ENCODE measurements around the gene CNST. TPM values are rescaled to one million over a fixed set of nuclear protein-coding genes. Genes with fewer than 3 reads are reported as not detected.

CNST gene
- total and polyA plus RNA-seq, 2 of the 13 experiments (the other 11 are each of a cell fraction or from before 2014, with no cell fraction given) = 6.3 to 12.4 TPM

GRCh38 chr1:246591958-246592357, 25.7 kb downstream of the CNST start:
- CTCF ChIA-PET (ENCODE audit: low intra/inter-chr PET ratio, low total read pairs) = no interaction called here
- H3K9me3 ChIP-seq (ENCODE audit: low read length) = no peaks in the 10 kb centered on the region
- no peak overlapping the region for H3K27ac ChIP-seq (ENCODE audit: extremely low read length, insufficient read depth, low read length)
- no peak for TF ChIP-seq POLR2AphosphoS5 (IDR thresholded peaks at IDR 0.05; ENCODE audit: low read depth, low read length)
- no peak for TF ChIP-seq BHLHE40 (IDR thresholded peaks at IDR 0.05; ENCODE audit: low read length)
- no peak for TF ChIP-seq NFE2 (CRISPR knock-in tag; IDR thresholded peaks at IDR 0.05)
- no peak for TF ChIP-seq SYNCRIP (IDR thresholded peaks at IDR 0.05; ENCODE audit: insufficient read depth, low read depth, low read length)
- TF ChIP-seq ZNF720 (CRISPR knock-in tag; IDR thresholded peaks at IDR 0.05) = no peak
- TF ChIP-seq FOXO1 (CRISPR knock-in tag; IDR thresholded peaks at IDR 0.05) = no peak
- no peak for TF ChIP-seq CBFB (CRISPR knock-in tag; IDR thresholded peaks at IDR 0.05)
- TF ChIP-seq XBP1 (CRISPR knock-in tag; IDR thresholded peaks at IDR 0.05) = no peak
- TF ChIP-seq, protein P1, sequence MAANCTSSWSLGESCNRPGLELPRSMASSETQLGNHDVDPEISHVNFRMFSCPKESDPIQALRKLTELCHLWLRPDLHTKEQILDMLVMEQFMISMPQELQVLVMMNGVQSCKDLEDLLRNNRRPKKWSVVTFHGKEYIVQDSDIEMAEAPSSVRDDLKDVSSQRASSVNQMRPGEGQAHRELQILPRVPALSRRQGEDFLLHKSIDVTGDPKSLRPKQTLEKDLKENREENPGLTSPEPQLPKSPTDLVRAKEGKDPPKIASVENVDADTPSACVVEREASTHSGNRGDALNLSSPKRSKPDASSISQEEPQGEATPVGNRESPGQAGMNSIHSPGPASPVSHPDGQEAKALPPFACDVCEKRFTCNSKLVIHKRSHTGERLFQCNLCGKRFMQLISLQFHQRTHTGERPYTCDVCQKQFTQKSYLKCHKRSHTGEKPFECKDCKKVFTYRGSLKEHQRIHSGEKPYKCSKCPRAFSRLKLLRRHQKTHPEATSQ (CRISPR knock-in tag; IDR thresholded peaks at IDR 0.05; ENCODE audit: borderline replicate concordance) = no peak
- no peak for TF ChIP-seq BATF2 (CRISPR knock-in tag; IDR thresholded peaks at IDR 0.05)
- DNase-seq (ENCODE audit: low spot score) (no peak), FAIRE-seq (no peak), ATAC-seq (no peak)
- POLR2A ChIA-PET = no interaction called here
- intact Hi-C loops (cut with micrococcal nuclease; ENCODE audit: unreplicated experiment) = no loop called here
- H4K20me1 ChIP-seq (ENCODE audit: insufficient read depth, low read length) = no peaks in the 10 kb centered on the region
- H3K36me3 ChIP-seq (replicated peaks in 1 of 2; ENCODE audit: control insufficient read depth in 1 of 2, insufficient read depth in 2 of 2, low read length in 2 of 2) = peaks cover 3 to 15% of the 10 kb centered on the region in 2 experiments; a peak in 4 of 5 replicates
- H2AFZ ChIP-seq (ENCODE audit: low read length) = no peak overlapping the region
- no TSS peak for BruUV-seq (replicated peaks)
- no peaks in the 10 kb centered on the region for H3K27me3 ChIP-seq (ENCODE audit: control insufficient read depth in 1 of 2, insufficient read depth in 2 of 2, low read length in 2 of 2)
- WGBS (ENCODE audit: low lambda C conversion rate) = 95% methylated on average over 13 of the region's 13 CpGs
- peaks cover 15% of the 10 kb centered on the region for H3K4me1 ChIP-seq (ENCODE audit: insufficient read depth, low read length)
- no peak overlapping the region for H3K9ac ChIP-seq (ENCODE audit: insufficient read depth, low read depth, low read length)
- H3K4me3 ChIP-seq (replicated peaks in 1 of 3; ENCODE audit: insufficient read depth in 1 of 3, low read depth in 2 of 3, low read length in 3 of 3) = no peak overlapping the region
- in situ Hi-C loops (cut with HindIII; ENCODE audit: extremely low pct_ligation_motif_present, low pct_unique_long_range_greater_than_20kb) = no loop called here
- H3K79me2 ChIP-seq (ENCODE audit: insufficient read depth, low read length) = peaks cover 15% of the 10 kb centered on the region
- no peak overlapping the region for H3K4me2 ChIP-seq (ENCODE audit: low read depth, low read length)

Measured in HepG2 (cell line).